Right renal cortex interstitium (tissue), 3 donors: Measurements from ENCODE around the gene HOXC11. TPM values are rescaled to one million over a fixed set of nuclear protein-coding genes. Genes with fewer than 3 reads are reported as not detected.
A peak's percentile ranks its signal among the peaks of the same experiment; 100 is the strongest.

ENCODE experiments used
- DNase-seq, 3 donors: peaks; one replicate each; pipeline ENCODE4 v3.0.0-alpha.2; 2013; ENCODE audit warnings: low read depth in 3 of 3, low spot score in 2 of 3
- polyA plus RNA-seq, 3 donors: library from polyadenylated mRNA; unstranded; fragments of 120-200 nt; gene quantifications; one replicate each; pipeline ENCODE4 v1.2.1, GENCODE V29; 2013; ENCODE audit not compliant: insufficient read length in 3 of 3

HOXC11 gene
- polyA plus RNA-seq, 3 donors, result 1.4 to 2.8 (median 1.5) TPM

GRCh38 chr12:54006559-54007220 lies 33.8 kb downstream of the HOXC11 start:
- DNase-seq, result no peak

GRCh38 chr12:54007538-54008259 lies 34.8 kb downstream of the HOXC11 start:
- no peak for DNase-seq

GRCh38 chr12:54008260-54008552 lies 35.3 kb downstream of the HOXC11 start:
- no peak for DNase-seq

GRCh38 chr12:54009171-54010052 lies 36.5 kb downstream of the HOXC11 start:
- no peak for DNase-seq

- no peak for DNase-seq
Observed at GRCh38 chr12:54010053-54010971, 37.4 kb downstream of the HOXC11 start.

GRCh38 chr12:54010972-54011664 lies 38.2 kb downstream of the HOXC11 start:
- DNase-seq, result no peak

GRCh38 chr12:54011665-54012532 lies 39.0 kb downstream of the HOXC11 start:
- DNase-seq, result no peak

GRCh38 chr12:54012631-54013409 lies 39.9 kb downstream of the HOXC11 start:
- DNase-seq, result no peak

- DNase-seq, result no peak
Observed at GRCh38 chr12:54014377-54015017, 41.6 kb downstream of the HOXC11 start.

- no peak for DNase-seq
Observed at GRCh38 chr12:54015018-54015931, 42.3 kb downstream of the HOXC11 start.

GRCh38 chr12:54016051-54016450 lies 43.1 kb downstream of the HOXC11 start:
- DNase-seq, result no peak

- peak in 2 of 3 donors; percentile 87 for DNase-seq
Observed at GRCh38 chr12:54016478-54016964, 43.6 kb downstream of the HOXC11 start.

GRCh38 chr12:54017027-54017788 lies 44.3 kb downstream of the HOXC11 start:
- DNase-seq, result no peak

GRCh38 chr12:54017878-54018467 lies 45.0 kb downstream of the HOXC11 start:
- no peak for DNase-seq

- DNase-seq, result no peak
Observed at GRCh38 chr12:54018468-54018984, 45.6 kb downstream of the HOXC11 start.
